HG03196 (cell line): Measurements from ENCODE around the gene PCDHA7.
"Not testable (repeated sequence)": the region's sequence is repeated elsewhere in the genome, so short reads cannot be mapped to it uniquely, and the experiment has no call there.

Source experiments
- ATAC-seq: cut with Tn5 transposase; IDR thresholded peaks from one replicate; pipeline ENCODE4 v1.9.1; 2021; ENCODE audit not compliant: unreplicated experiment

The PCDHA7 gene

DNA sequence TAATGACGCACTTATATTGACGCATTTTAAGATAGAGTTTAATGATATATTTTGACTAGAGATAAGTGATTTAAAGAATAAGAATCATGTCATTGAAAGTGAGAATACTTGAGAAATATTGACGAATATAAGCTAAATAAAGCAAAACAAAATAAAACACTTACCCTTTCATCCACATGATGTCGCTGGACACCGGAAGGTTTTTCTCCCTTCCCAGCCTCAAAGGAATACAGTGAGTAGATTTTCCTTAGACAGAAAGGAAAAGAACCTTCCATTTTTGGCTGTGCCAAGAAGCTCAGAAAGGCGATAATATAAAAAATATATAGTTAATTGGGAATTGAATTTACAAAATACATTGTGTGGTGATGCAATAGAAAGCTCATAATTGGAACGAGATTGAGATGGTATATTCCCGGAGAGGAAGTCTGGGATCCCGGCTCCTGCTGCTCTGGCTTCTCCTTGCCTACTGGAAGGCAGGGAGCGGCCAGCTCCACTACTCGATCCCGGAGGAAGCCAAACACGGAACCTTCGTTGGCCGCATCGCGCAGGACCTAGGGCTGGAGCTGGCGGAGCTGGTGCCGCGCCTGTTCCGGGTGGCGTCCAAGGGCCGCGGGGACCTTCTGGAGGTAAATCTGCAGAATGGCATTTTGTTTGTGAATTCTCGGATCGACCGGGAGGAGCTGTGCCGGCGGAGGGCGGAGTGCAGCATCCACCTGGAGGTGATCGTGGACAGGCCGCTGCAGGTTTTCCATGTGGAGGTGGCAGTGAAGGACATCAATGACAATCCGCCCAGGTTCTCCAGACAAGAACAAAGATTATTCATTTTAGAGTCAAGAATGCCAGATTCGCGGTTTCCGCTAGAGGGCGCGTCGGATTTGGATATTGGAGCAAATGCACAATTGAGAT lies 12.4 kb upstream of the PCDHA7 start, which contains the start of gene PCDHA5:
PCDHA5 (plus strand) TSS at position 239 of the 906 bp plus-strand sequence.
- ATAC-seq, result no peak

DNA sequence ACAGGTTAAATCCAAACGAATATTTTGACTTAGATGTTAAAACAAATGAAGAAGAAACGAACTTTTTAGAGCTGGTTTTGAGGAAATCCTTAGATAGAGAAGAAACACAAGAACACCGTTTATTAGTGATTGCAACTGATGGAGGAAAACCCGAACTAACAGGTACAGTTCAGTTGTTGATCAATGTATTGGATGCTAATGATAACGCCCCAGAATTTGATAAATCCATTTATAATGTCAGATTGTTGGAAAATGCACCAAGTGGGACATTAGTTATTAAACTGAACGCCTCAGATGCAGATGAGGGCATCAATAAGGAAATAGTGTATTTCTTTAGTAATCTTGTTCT lies 11.8 kb upstream of the PCDHA7 start:
- ATAC-seq, result no peak

DNA sequence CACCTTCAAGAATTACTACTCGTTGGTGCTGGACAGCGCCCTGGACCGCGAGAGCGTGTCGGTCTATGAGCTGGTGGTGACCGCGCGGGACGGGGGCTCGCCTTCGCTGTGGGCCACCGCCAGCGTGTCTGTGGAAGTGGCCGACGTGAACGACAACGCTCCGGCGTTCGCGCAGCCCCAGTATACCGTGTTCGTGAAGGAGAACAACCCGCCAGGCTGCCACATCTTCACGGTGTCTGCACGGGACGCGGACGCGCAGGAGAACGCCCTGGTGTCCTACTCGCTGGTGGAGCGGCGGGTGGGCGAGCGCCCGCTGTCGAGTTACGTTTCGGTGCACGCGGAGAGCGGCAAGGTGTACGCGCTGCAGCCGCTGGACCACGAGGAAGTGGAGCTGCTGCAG lies 11.1 kb upstream of the PCDHA7 start:
- not testable (repeated sequence) for ATAC-seq

DNA sequence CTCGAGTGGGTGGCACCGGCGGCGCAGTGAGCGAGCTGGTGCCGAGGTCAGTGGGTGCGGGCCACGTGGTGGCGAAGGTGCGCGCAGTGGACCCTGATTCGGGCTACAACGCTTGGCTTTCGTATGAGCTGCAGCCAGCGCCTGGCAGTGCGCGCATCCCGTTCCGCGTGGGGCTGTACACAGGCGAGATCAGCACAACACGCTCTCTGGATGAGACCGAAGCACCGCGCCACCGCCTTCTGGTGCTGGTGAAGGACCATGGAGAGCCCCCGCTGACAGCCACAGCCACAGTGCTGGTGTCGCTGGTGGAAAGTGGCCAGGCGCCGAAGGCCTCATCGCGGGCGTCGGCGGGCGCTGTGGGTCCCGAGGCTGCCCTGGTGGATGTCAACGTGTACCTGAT lies 10.6 kb upstream of the PCDHA7 start:
- ATAC-seq, result no peak

DNA sequence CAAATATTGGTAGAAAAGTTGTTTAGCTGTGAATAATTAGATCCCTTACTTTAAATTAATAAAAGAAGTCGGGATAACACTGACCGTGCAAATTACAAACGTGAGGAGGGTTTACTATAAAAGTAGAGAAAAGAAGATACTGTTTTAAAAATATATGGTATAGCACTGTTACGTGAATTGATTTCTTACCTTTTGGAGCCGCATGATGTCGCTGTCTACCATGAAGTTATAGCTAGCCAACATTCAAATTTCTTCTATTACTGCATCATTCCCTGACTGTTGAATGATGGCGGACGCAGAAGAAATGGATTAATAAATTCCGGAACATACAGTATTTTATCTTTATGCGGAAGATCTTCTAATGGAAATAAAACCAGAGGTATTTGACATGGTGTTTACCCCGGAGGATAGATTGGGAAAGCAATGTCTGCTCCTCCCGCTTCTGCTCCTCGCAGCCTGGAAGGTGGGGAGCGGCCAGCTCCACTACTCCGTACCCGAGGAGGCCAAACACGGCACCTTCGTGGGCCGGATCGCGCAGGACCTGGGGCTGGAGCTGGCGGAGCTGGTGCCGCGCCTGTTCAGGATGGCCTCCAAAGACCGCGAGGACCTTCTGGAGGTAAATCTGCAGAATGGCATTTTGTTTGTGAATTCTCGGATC lies 6.2 kb upstream of the PCDHA7 start, which contains the start of gene PCDHA6:
PCDHA6 (plus strand) TSS at position 257 of the 658 bp plus-strand sequence; CDS start at position 389, 132 bp downstream.
- no peak for ATAC-seq

DNA sequence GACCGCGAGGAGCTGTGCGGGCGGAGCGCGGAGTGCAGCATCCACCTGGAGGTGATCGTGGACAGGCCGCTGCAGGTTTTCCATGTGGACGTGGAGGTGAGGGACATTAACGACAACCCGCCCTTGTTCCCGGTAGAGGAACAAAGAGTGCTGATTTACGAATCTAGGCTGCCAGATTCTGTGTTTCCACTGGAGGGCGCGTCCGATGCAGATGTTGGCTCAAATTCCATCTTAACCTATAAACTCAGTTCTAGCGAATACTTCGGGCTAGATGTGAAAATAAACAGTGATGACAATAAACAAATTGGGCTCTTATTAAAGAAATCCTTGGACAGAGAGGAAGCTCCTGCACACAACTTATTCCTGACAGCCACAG lies 5.7 kb upstream of the PCDHA7 start:
- no peak for ATAC-seq

DNA sequence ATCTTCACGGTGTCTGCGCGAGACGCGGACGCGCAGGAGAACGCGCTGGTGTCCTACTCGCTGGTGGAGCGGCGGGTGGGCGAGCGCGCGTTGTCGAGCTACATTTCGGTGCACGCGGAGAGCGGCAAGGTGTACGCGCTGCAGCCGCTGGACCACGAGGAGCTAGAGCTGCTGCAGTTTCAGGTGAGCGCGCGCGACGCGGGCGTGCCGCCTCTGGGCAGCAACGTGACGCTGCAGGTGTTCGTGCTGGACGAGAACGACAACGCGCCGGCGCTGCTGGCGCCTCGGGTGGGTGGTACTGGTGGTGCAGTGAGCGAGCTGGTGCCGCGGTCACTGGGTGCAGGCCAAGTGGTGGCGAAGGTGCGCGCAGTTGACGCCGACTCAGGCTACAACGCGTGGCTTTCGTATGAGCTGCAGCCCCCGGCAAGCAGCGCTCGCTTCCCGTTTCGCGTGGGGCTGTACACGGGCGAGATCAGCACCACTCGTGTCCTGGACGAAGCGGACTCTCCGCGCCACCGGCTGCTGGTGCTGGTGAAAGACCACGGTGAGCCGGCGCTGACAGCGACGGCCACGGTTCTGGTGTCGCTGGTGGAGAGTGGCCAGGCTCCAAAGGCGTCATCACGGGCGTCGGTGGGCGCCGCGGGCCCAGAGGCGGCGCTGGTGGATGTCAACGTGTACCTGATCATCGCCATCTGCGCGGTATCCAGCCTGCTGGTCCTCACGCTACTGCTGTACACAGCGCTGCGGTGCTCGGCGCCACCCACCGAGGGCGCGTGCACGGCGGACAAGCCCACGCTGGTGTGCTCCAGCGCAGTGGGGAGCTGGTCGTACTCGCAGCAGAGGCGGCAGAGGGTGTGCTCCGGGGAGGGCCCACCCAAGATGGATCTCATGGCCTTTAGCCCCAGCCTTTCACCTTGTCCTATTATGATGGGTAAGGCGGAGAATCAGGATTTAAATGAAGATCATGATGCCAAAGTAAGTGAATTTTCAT lies 4.3 kb upstream of the PCDHA7 start:
- ATAC-seq, result not testable (repeated sequence)

DNA sequence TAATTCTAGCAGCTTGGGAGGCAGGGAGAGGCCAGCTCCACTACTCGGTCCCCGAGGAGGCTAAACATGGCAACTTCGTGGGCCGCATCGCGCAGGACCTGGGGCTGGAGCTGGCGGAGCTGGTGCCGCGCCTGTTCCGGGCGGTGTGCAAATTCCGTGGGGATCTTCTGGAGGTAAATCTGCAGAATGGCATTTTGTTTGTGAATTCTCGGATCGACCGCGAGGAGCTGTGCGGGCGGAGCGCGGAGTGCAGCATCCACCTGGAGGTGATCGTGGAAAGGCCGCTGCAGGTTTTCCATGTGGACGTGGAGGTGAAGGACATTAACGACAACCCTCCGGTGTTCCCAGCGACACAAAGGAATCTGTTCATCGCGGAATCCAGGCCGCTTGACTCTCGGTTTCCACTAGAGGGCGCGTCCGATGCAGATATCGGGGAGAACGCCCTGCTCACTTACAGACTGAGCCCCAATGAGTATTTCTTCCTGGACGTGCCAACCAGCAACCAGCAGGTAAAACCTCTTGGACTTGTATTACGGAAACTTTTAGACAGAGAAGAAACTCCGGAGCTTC lies 455 bp downstream of the PCDHA7 start:
- ATAC-seq, result not testable (repeated sequence)

DNA sequence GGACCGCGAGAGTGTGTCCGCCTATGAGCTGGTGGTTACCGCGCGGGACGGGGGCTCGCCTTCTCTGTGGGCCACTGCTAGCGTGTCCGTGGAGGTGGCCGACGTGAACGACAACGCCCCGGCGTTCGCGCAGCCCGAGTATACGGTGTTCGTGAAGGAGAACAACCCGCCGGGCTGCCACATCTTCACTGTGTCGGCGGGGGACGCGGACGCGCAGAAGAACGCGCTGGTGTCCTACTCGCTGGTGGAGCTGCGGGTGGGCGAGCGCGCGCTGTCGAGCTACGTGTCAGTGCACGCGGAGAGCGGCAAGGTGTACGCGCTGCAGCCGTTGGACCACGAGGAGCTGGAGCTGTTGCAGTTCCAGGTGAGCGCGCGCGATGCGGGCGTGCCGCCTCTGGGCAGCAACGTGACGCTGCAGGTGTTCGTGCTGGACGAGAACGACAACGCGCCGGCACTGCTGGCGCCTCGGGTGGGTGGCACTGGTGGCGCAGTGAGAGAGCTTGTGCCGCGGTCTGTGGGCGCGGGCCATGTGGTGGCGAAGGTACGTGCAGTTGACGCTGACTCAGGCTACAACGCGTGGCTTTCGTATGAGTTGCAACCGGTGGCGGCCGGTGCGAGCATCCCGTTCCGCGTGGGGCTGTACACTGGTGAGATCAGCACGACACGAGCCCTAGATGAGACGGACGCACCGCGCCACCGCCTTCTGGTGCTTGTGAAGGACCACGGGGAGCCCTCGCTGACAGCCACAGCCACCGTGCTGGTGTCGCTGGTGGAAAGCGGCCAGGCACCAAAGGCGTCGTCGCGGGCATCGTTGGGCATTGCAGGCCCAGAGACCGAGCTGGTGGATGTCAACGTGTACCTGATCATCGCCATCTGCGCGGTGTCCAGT lies 1.8 kb downstream of the PCDHA7 start:
- ATAC-seq, result no peak

DNA sequence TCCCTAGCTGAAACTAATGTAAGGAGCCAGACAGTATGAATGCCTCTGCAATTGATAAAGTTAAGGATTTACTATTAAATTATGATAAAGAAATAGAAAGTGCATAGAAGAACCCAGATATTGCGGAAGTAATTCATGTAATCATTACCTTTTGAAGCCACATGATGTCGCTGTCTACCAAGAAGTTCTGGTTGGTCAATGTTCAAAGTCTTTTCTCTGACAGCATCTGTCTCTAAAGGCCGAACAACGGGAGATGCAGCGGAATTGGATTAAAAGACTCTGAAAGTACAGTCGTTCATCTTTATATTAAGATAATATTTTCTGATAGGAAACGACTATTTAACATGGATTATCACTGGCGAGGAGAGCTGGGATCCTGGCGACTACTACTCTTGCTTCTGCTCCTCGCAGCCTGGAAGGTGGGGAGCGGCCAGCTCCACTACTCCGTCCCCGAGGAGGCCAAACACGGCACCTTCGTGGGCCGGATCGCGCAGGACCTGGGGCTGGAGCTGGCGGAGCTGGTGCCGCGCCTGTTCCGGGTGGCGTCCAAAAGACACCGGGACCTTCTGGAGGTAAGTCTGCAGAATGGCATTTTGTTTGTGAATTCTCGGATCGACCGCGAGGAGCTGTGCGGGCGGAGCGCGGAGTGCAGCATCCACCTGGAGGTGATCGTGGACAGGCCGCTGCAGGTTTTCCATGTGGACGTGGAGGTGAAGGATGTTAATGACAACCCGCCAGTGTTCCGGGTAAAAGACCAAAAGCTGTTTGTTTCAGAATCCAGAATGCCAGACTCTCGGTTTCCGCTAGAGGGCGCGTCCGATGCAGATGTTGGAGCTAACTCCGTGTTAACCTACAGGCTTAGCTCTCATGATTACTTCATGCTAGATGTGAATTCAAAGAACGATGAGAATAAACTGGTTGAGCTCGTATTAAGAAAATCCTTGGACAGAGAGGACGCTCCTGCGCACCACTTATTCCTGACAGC lies 7.2 kb downstream of the PCDHA7 start, which contains the start of gene PCDHA8:
PCDHA8 (plus strand) TSS at position 210 of the 985 bp plus-strand sequence; CDS start at position 345, 135 bp downstream.
- no peak for ATAC-seq

DNA sequence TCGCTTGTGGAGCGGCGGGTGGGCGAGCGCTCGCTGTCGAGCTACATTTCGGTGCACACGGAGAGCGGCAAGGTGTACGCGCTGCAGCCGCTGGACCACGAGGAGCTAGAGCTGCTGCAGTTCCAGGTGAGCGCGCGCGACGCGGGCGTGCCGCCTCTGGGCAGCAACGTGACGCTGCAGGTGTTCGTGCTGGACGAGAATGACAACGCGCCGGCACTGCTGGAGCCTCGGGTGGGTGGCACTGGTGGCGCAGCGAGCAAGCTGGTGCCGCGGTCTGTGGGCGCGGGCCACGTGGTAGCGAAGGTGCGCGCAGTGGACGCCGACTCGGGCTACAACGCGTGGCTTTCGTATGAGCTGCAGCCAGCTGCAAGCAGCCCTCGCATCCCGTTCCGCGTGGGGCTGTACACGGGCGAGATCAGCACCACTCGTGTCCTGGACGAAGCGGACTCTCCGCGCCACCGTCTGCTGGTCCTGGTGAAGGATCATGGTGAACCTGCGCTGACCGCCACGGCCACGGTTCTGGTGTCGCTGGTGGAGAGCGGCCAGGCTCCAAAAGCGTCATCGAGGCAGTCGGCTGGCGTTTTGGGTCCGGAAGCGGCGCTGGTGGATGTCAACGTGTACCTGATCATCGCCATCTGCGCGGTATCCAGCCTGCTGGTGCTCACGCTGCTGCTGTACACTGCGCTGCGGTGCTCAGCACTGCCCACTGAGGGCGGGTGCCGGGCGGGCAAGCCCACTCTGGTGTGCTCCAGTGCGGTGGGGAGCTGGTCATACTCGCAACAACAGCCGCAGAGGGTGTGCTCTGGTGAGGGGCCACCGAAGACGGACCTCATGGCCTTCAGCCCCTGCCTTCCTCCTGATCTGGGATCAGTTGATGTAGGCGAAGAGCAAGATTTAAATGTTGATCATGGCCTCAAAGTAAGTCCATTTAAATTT lies 9.0 kb downstream of the PCDHA7 start:
- no peak for ATAC-seq

DNA sequence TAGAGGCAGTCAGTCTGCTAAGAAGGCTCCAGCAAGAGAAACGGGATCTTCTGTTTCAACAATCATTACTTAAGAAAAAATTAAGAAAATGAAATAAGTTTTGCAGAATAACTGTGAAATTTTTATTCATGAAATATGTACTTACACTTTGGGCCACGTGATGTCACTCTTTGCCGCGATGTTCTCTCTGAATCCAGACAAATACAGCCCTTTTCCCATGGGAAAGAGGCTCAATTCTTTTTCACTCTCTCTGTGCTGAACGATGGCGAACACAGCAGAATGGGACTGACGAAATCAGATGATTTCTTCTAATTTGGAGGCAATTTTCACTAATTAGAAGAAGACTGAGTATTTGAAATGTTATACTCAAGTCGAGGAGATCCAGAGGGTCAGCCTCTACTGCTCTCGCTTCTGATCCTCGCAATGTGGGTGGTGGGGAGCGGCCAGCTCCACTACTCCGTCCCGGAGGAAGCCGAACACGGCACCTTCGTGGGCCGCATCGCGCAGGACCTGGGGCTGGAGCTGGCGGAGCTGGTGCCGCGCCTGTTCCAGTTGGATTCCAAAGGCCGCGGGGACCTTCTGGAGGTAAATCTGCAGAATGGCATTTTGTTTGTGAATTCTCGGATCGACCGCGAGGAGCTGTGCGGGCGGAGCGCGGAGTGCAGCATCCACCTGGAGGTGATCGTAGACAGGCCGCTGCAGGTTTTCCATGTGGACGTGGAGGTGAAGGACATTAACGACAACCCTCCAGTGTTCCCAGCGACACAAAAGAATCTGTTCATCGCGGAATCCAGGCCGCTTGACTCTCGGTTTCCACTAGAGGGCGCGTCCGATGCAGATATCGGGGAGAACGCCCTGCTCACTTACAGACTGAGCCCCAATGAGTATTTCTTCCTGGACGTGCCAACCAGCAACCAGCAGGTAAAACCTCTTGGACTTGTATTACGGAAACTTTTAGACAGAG lies 14.4 kb downstream of the PCDHA7 start, which contains the start of gene PCDHA9:
PCDHA9 (plus strand) TSS at position 244 of the 964 bp plus-strand sequence; CDS start at position 358, 114 bp downstream.
- not testable (repeated sequence) for ATAC-seq

DNA sequence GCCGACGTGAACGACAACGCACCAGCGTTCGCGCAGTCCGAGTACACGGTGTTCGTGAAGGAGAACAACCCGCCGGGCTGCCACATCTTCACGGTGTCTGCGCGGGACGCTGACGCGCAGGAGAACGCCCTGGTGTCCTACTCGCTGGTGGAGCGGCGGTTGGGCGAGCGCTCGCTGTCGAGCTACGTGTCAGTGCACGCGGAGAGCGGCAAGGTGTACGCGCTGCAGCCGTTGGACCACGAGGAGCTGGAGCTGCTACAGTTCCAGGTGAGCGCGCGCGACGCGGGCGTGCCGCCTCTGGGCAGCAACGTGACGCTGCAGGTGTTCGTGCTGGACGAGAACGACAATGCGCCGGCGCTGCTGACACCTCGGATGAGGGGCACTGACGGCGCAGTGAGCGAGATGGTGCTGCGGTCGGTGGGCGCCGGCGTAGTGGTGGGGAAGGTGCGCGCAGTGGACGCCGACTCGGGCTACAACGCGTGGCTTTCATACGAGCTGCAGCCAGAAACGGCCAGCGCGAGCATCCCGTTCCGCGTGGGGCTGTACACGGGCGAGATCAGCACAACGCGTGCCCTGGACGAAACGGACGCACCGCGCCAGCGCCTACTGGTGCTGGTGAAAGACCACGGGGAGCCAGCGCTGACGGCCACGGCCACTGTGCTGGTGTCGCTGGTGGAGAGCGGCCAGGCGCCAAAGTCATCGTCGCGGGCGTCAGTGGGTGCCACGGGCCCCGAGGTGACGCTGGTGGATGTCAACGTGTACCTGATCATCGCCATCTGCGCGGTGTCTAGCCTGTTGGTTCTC lies 16.0 kb downstream of the PCDHA7 start:
- not testable (repeated sequence) for ATAC-seq

DNA sequence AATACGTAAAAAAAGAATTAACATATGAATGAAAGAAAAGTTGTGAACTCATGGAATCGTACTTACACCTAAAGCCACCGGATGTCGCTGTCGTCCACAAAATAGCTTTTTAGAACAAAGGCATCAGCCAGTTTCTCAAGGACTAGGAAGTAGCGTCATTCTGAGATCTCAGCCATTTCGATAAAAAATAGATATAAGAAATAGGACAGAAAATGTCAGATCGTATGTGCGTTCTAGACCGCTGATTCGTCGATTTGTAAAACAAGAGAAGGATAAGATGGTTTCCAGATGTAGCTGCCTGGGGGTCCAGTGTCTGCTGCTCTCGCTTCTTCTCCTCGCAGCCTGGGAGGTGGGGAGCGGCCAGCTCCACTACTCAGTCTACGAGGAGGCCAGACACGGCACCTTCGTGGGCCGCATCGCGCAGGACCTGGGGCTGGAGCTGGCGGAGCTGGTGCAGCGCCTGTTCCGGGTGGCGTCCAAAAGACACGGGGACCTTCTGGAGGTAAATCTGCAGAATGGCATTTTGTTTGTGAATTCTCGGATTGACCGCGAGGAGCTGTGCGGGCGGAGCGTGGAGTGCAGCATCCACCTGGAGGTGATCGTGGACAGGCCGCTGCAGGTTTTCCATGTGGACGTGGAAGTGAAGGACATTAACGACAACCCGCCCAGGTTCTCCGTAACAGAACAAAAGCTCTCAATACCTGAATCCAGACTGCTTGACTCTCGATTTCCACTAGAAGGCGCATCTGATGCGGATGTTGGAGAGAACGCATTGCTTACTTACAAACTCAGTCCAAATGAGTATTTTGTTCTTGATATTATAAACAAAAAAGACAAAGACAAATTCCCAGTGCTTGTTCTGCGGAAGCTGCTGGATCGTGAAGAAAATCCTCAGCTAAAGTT lies 22.0 kb downstream of the PCDHA7 start, which contains the start of gene PCDHA10:
PCDHA10 (plus strand) TSS at position 126 of the 903 bp plus-strand sequence; CDS start at position 278, 152 bp downstream.
- ATAC-seq, result no peak
